Measurements from ENCODE around the gene ANKRD49.
"Not testable (repeated sequence)": the region's sequence is repeated elsewhere in the genome, so short reads cannot be mapped to it uniquely, and the experiment has no call there.

The ANKRD49 gene

GRCh38 chr11:94504689-94505293, 11.0 kb downstream of the ANKRD49 start:
- in situ Hi-C loops (cut with HindIII; ENCODE audit: low sequenced_read_pairs), result no loop called here

- in situ Hi-C loops (cut with HindIII; ENCODE audit: low sequenced_read_pairs), result not testable (repeated sequence)
Measured at GRCh38 chr11:94506513-94506912, 12.7 kb downstream of the ANKRD49 start.

GRCh38 chr11:94507485-94507884, 13.7 kb downstream of the ANKRD49 start:
- in situ Hi-C loops (cut with HindIII; ENCODE audit: low sequenced_read_pairs), result no loop called here

- in situ Hi-C loops (cut with HindIII; ENCODE audit: low sequenced_read_pairs), result no loop called here
Measured at GRCh38 chr11:94511932-94512781, 18.4 kb downstream of the ANKRD49 start, which contains the start of gene C11orf97. Gene C11orf97 (plus strand): TSS chr11:94512461. CDS start chr11:94512529, 68 bp downstream.

- in situ Hi-C loops (cut with HindIII; ENCODE audit: low sequenced_read_pairs), result no loop called here
Measured at GRCh38 chr11:94513091-94513490, 19.3 kb downstream of the ANKRD49 start.

GRCh38 chr11:94515398-94515797, 21.6 kb downstream of the ANKRD49 start:
- in situ Hi-C loops (cut with HindIII; ENCODE audit: low sequenced_read_pairs), result no loop called here

- in situ Hi-C loops (cut with HindIII; ENCODE audit: low sequenced_read_pairs), result no loop called here
Measured at GRCh38 chr11:94516725-94517124, 22.9 kb downstream of the ANKRD49 start.

- in situ Hi-C loops (cut with HindIII; ENCODE audit: low sequenced_read_pairs), result no loop called here
Measured at GRCh38 chr11:94518300-94518699, 24.5 kb downstream of the ANKRD49 start.

- in situ Hi-C loops (cut with HindIII; ENCODE audit: low sequenced_read_pairs), result no loop called here
Measured at GRCh38 chr11:94519478-94520084, 25.8 kb downstream of the ANKRD49 start.

- in situ Hi-C loops (cut with HindIII; ENCODE audit: low sequenced_read_pairs), result no loop called here
Measured at GRCh38 chr11:94521684-94522083, 27.9 kb downstream of the ANKRD49 start.

- in situ Hi-C loops (cut with HindIII; ENCODE audit: low sequenced_read_pairs), result no loop called here
Measured at GRCh38 chr11:94524341-94524740, 30.6 kb downstream of the ANKRD49 start.

GRCh38 chr11:94525546-94526324, 32.0 kb downstream of the ANKRD49 start:
- in situ Hi-C loops (cut with HindIII; ENCODE audit: low sequenced_read_pairs), result no loop called here

GRCh38 chr11:94526645-94527438, 33.1 kb downstream of the ANKRD49 start:
- in situ Hi-C loops (cut with HindIII; ENCODE audit: low sequenced_read_pairs), result no loop called here

- in situ Hi-C loops (cut with HindIII; ENCODE audit: low sequenced_read_pairs), result no loop called here
Measured at GRCh38 chr11:94528551-94528950, 34.8 kb downstream of the ANKRD49 start.

- in situ Hi-C loops (cut with HindIII; ENCODE audit: low sequenced_read_pairs), result loop anchor here (5.0 kb wide), 1 partner anchor 80 kb away; no protein-coding TSS in a partner anchor
Measured at GRCh38 chr11:94532211-94532610, 38.4 kb downstream of the ANKRD49 start.

GRCh38 chr11:94533206-94533605, 39.4 kb downstream of the ANKRD49 start:
- in situ Hi-C loops (cut with HindIII; ENCODE audit: low sequenced_read_pairs), result loop anchor here (5.0 kb wide), 1 partner anchor 79 kb away; no protein-coding TSS in a partner anchor

- in situ Hi-C loops (cut with HindIII; ENCODE audit: low sequenced_read_pairs), result loop anchor here (5.0 kb wide), 1 partner anchor 78 kb away; no protein-coding TSS in a partner anchor
Measured at GRCh38 chr11:94533696-94534630, 40.2 kb downstream of the ANKRD49 start.

- in situ Hi-C loops (cut with HindIII; ENCODE audit: low sequenced_read_pairs), result no loop called here
Measured at GRCh38 chr11:94536386-94536785, 42.6 kb downstream of the ANKRD49 start.

- in situ Hi-C loops (cut with HindIII; ENCODE audit: low sequenced_read_pairs), result no loop called here
Measured at GRCh38 chr11:94537031-94537600, 43.3 kb downstream of the ANKRD49 start.
